Measurements from ENCODE around the gene ANKRD22. TPM values are rescaled to one million over a fixed set of nuclear protein-coding genes. Genes with fewer than 3 reads are reported as not detected.

Gene ANKRD22
- total and polyA plus RNA-seq, 10 of the 15 experiments (the other 5 are each of a cell fraction or from before 2014, with no cell fraction given) = 0.30 to 1.3 (median 0.71) TPM

- Histone ChIP-seq H4K20me1 (ENCODE audit: control insufficient read depth, insufficient read depth) (no peaks in the 10 kb centered on the region), H3K79me2 (ENCODE audit: control insufficient read depth, insufficient read depth, low read length) (no peaks in the 10 kb centered on the region), H3K9ac (ENCODE audit: control insufficient read depth, insufficient read depth, low read length) (no peak overlapping the region), H3K4me1 (ENCODE audit: control insufficient read depth, insufficient read depth, low read length) (peaks cover 5% of the 10 kb centered on the region; the same call in 1 of the 2 replicates), H2AFZ (ENCODE audit: control insufficient read depth, low read depth, low read length) (peak overlapping the region; percentile 41), H3K4me3 (no peak overlapping the region), H3K9me3 (replicated peaks; ENCODE audit: control insufficient read depth, insufficient read depth, low read length) (no peaks in the 10 kb centered on the region), H3K36me3 (ENCODE audit: control insufficient read depth in 2 of 2, insufficient read depth in 2 of 2, low read length in 1 of 2) (no peaks in the 10 kb centered on the region), H3K27ac (ENCODE audit: control insufficient read depth, insufficient read depth) (no peak overlapping the region), H3K4me2 (ENCODE audit: control insufficient read depth, insufficient read depth) (peak overlapping the region; percentile 25; the same call in 1 of the 2 replicates), H3K27me3 (replicated peaks in 1 of 2; ENCODE audit: control insufficient read depth in 2 of 2, insufficient read depth in 2 of 2, low read length in 1 of 2) (no peaks in the 10 kb centered on the region)
- BruUV-seq (replicated peaks) = no TSS peak
- in situ Hi-C loops (cut with MboI) (no loop called here), intact Hi-C loops (cut with micrococcal nuclease; ENCODE audit: unreplicated experiment) (no loop called here)
- ATAC-seq (no peak), DNase-seq (ENCODE audit: low read depth, low spot score) (no peak), FAIRE-seq (peak; percentile 80)
- ChIA-PET SMC1A (ENCODE audit: uncharacterized antibody, unreplicated experiment) (interaction anchor here (1.0 to 9.5 kb wide), 8 partner anchors 11 to 369 kb away, joined by 3 to 86 read pairs (median 8); partner anchors contain the start of gene FAS), POLR2A (interaction anchor here (0.7 to 1.6 kb wide), 3 partner anchors 59 to 91 kb away, joined by 3 to 6 read pairs (median 3); no protein-coding TSS in a partner anchor), CTCF (interaction anchor here (0.7 to 22.7 kb wide), 2 partner anchors 88 to 402 kb away, joined by 3 to 895 read pairs; no protein-coding TSS in a partner anchor), RAD21 (ENCODE audit: unreplicated experiment) (interaction anchor here (1.4 to 4.7 kb wide), 2 partner anchors 24 to 92 kb away, joined by 4 to 43 read pairs; no protein-coding TSS in a partner anchor)
- TF ChIP-seq ESRRA (IDR thresholded peaks at IDR 0.05; ENCODE audit: low read length) = no peak
- TF ChIP-seq PKNOX1 (IDR thresholded peaks at IDR 0.05) = no peak
- TF ChIP-seq YY1 (IDR thresholded peaks at IDR 0.05; ENCODE audit: low read depth, low read length) = no peak
- TF ChIP-seq ZNF384 (IDR thresholded peaks at IDR 0.05; ENCODE audit: borderline replicate concordance, low read depth, low read length) = no peak
- TF ChIP-seq, protein P1, sequence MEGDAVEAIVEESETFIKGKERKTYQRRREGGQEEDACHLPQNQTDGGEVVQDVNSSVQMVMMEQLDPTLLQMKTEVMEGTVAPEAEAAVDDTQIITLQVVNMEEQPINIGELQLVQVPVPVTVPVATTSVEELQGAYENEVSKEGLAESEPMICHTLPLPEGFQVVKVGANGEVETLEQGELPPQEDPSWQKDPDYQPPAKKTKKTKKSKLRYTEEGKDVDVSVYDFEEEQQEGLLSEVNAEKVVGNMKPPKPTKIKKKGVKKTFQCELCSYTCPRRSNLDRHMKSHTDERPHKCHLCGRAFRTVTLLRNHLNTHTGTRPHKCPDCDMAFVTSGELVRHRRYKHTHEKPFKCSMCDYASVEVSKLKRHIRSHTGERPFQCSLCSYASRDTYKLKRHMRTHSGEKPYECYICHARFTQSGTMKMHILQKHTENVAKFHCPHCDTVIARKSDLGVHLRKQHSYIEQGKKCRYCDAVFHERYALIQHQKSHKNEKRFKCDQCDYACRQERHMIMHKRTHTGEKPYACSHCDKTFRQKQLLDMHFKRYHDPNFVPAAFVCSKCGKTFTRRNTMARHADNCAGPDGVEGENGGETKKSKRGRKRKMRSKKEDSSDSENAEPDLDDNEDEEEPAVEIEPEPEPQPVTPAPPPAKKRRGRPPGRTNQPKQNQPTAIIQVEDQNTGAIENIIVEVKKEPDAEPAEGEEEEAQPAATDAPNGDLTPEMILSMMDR (IDR thresholded peaks at IDR 0.05 in 2 of 3, conservative IDR thresholded peaks at IDR 0.05 in 1 of 3; ENCODE audit: control insufficient read depth in 2 of 3, extremely low read depth in 1 of 3, insufficient read depth in 1 of 3, low read depth in 3 of 3, low read length in 3 of 3) = no peak
- TF ChIP-seq CREM (IDR thresholded peaks at IDR 0.05; ENCODE audit: low read depth) = no peak
- no peak for TF ChIP-seq PAX8 (IDR thresholded peaks at IDR 0.05)
- TF ChIP-seq, protein P2, sequence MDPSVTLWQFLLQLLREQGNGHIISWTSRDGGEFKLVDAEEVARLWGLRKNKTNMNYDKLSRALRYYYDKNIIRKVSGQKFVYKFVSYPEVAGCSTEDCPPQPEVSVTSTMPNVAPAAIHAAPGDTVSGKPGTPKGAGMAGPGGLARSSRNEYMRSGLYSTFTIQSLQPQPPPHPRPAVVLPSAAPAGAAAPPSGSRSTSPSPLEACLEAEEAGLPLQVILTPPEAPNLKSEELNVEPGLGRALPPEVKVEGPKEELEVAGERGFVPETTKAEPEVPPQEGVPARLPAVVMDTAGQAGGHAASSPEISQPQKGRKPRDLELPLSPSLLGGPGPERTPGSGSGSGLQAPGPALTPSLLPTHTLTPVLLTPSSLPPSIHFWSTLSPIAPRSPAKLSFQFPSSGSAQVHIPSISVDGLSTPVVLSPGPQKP (IDR thresholded peaks at IDR 0.05; ENCODE audit: low read depth, low read length) = no peak
- TF ChIP-seq BCL3 (IDR thresholded peaks at IDR 0.05; ENCODE audit: borderline replicate concordance, insufficient read depth, low read depth, low read length, poor library complexity, severe bottlenecking) = no peak
- no peak for TF ChIP-seq KDM1A (IDR thresholded peaks at IDR 0.05; ENCODE audit: borderline replicate concordance)
- TF ChIP-seq FOXM1 (IDR thresholded peaks at IDR 0.05; ENCODE audit: low read depth, low read length) = no peak
- no peak for TF ChIP-seq ZNF622 (IDR thresholded peaks at IDR 0.05)
- TF ChIP-seq WRNIP1 (IDR thresholded peaks at IDR 0.05; ENCODE audit: borderline replicate concordance, low read depth, low read length) = no peak
- 73% methylated on average over 6 of the region's 6 CpGs for WGBS (ENCODE audit: insufficient coverage, insufficient replicate concordance, low lambda C conversion rate, missing lambda C conversion rate)
Measured at GRCh38 chr10:88841316-88842111, 10.1 kb downstream of the ANKRD22 start.

All from GM12878 (cell line).